ENCODE measurements around the gene STARD3NL.

Gene STARD3NL

GRCh38 chr7:38235606-38236005, 57.6 kb downstream of the STARD3NL start:
- no peak for TF ChIP-seq RAD21 (IDR thresholded peaks at IDR 0.05; ENCODE audit: low read depth)
- no peak for TF ChIP-seq TAF1 (IDR thresholded peaks at IDR 0.05; ENCODE audit: low read depth)
- no peak for TF ChIP-seq CEBPB (IDR thresholded peaks at IDR 0.05)
- TF ChIP-seq NFIC (IDR thresholded peaks at IDR 0.05) = no peak
- no peak for TF ChIP-seq TCF12 (IDR thresholded peaks at IDR 0.05; ENCODE audit: low read depth)

GRCh38 chr7:38241071-38241470, 63.0 kb downstream of the STARD3NL start:
- TF ChIP-seq TCF12 (IDR thresholded peaks at IDR 0.05; ENCODE audit: low read depth) (no peak), YY1 (IDR thresholded peaks at IDR 0.05; ENCODE audit: low read depth) (no peak), TAF1 (IDR thresholded peaks at IDR 0.05; ENCODE audit: low read depth) (no peak), NFIC (IDR thresholded peaks at IDR 0.05) (no peak), EP300 (IDR thresholded peaks at IDR 0.05; ENCODE audit: borderline replicate concordance) (no peak), CEBPB (IDR thresholded peaks at IDR 0.05) (no peak), EGR1 (IDR thresholded peaks at IDR 0.05) (no peak), FOXM1 (IDR thresholded peaks at IDR 0.05; ENCODE audit: borderline replicate concordance, low read depth) (no peak), MAX (IDR thresholded peaks at IDR 0.05) (no peak), RAD21 (IDR thresholded peaks at IDR 0.05; ENCODE audit: low read depth) (no peak), ZBTB7A (IDR thresholded peaks at IDR 0.05; ENCODE audit: low read depth) (no peak)

GRCh38 chr7:38242814-38243213, 64.8 kb downstream of the STARD3NL start:
- no peak for TF ChIP-seq RAD21 (IDR thresholded peaks at IDR 0.05; ENCODE audit: low read depth)
- no peak for TF ChIP-seq TAF1 (IDR thresholded peaks at IDR 0.05; ENCODE audit: low read depth)
- TF ChIP-seq TCF12 (IDR thresholded peaks at IDR 0.05; ENCODE audit: low read depth) = no peak
- no peak for TF ChIP-seq ZBTB7A (IDR thresholded peaks at IDR 0.05; ENCODE audit: low read depth)
- TF ChIP-seq NFIC (IDR thresholded peaks at IDR 0.05) = no peak

GRCh38 chr7:38243345-38243744, 65.3 kb downstream of the STARD3NL start:
- peak; percentile 21; the same call in 1 of the 2 replicates for TF ChIP-seq CEBPB (IDR thresholded peaks at IDR 0.05)

- TF ChIP-seq USF1 (IDR thresholded peaks at IDR 0.05) (no peak), ZBTB7A (IDR thresholded peaks at IDR 0.05; ENCODE audit: low read depth) (no peak), EP300 (IDR thresholded peaks at IDR 0.05; ENCODE audit: borderline replicate concordance) (no peak), TAF1 (IDR thresholded peaks at IDR 0.05; ENCODE audit: low read depth) (no peak), MAX (IDR thresholded peaks at IDR 0.05) (no peak), REST (IDR thresholded peaks at IDR 0.05; ENCODE audit: low read depth) (no peak), CREB1 (IDR thresholded peaks at IDR 0.05; ENCODE audit: low read depth) (no peak), FOXM1 (IDR thresholded peaks at IDR 0.05; ENCODE audit: borderline replicate concordance, low read depth) (no peak), EGR1 (IDR thresholded peaks at IDR 0.05) (no peak), CEBPB (IDR thresholded peaks at IDR 0.05) (no peak)
These were observed 66.5 kb downstream of the STARD3NL start for GRCh38 chr7:38244516-38244915.

GRCh38 chr7:38245409-38245977, 67.4 kb downstream of the STARD3NL start:
- no peak for TF ChIP-seq YY1 (IDR thresholded peaks at IDR 0.05; ENCODE audit: low read depth)
- TF ChIP-seq MAX (IDR thresholded peaks at IDR 0.05) = no peak
- TF ChIP-seq RAD21 (IDR thresholded peaks at IDR 0.05; ENCODE audit: low read depth) = no peak
- TF ChIP-seq EGR1 (IDR thresholded peaks at IDR 0.05) = no peak
- no peak for TF ChIP-seq CEBPB (IDR thresholded peaks at IDR 0.05)
- no peak for TF ChIP-seq REST (IDR thresholded peaks at IDR 0.05; ENCODE audit: low read depth)
- no peak for TF ChIP-seq USF1 (IDR thresholded peaks at IDR 0.05)
- TF ChIP-seq ZBTB7A (IDR thresholded peaks at IDR 0.05; ENCODE audit: low read depth) = no peak
- no peak for TF ChIP-seq TEAD4 (IDR thresholded peaks at IDR 0.05)
- TF ChIP-seq NFIC (IDR thresholded peaks at IDR 0.05) = no peak
- TF ChIP-seq TCF12 (IDR thresholded peaks at IDR 0.05; ENCODE audit: low read depth) = no peak
- no peak for TF ChIP-seq EP300 (IDR thresholded peaks at IDR 0.05; ENCODE audit: borderline replicate concordance)
- TF ChIP-seq TAF1 (IDR thresholded peaks at IDR 0.05; ENCODE audit: low read depth) = no peak
- TF ChIP-seq FOXM1 (IDR thresholded peaks at IDR 0.05; ENCODE audit: borderline replicate concordance, low read depth) = no peak
- TF ChIP-seq CREB1 (IDR thresholded peaks at IDR 0.05; ENCODE audit: low read depth) = no peak

All from Ishikawa (cell line).